Stimulated activated CD8-positive, alpha-beta memory T cell treated with anti-CD3 and anti-CD28 coated beads, Interleukin-12 subunit alpha, Interleukin-12 subunit beta, amount 100 ng/mL, for 24 hours (primary cell): ENCODE results near the gene HID1.

ENCODE experiments used
- DNase-seq: peaks from one replicate; pipeline ENCODE4 v3.0.0-alpha.2; 2020; ENCODE audit errors: extremely low read depth

The HID1 gene

GRCh38 chr17:74968361-74968780 lies 4.2 kb downstream of the HID1 start:
- DNase-seq = no peak

GRCh38 chr17:74964988-74965622 lies 7.5 kb downstream of the HID1 start:
- no peak for DNase-seq

- DNase-seq = no peak
These were observed 8.3 kb downstream of the HID1 start for GRCh38 chr17:74964246-74964761.

- no peak for DNase-seq
These were observed 8.9 kb downstream of the HID1 start for GRCh38 chr17:74963656-74964055.

- DNase-seq = no peak
These were observed 9.8 kb downstream of the HID1 start for GRCh38 chr17:74962622-74963394.

GRCh38 chr17:74961657-74962350 lies 10.8 kb downstream of the HID1 start:
- peak; percentile 57 for DNase-seq

GRCh38 chr17:74960570-74961342 lies 11.8 kb downstream of the HID1 start:
- DNase-seq = no peak

- DNase-seq = no peak
These were observed 12.6 kb downstream of the HID1 start for GRCh38 chr17:74959826-74960515.

GRCh38 chr17:74957935-74958740 lies 14.4 kb downstream of the HID1 start:
- peak; percentile 51 for DNase-seq

GRCh38 chr17:74956093-74956492 lies 16.5 kb downstream of the HID1 start:
- DNase-seq = no peak

- no peak for DNase-seq
These were observed 17.7 kb downstream of the HID1 start for GRCh38 chr17:74954665-74955421.

- no peak for DNase-seq
These were observed 18.4 kb downstream of the HID1 start for GRCh38 chr17:74954115-74954514.

GRCh38 chr17:74953134-74953687 lies 19.3 kb downstream of the HID1 start:
- no peak for DNase-seq

GRCh38 chr17:74952431-74953133 lies 20.0 kb downstream of the HID1 start:
- DNase-seq = no peak

GRCh38 chr17:74951680-74952421 lies 20.7 kb downstream of the HID1 start:
- no peak for DNase-seq

GRCh38 chr17:74951065-74951464 lies 21.5 kb downstream of the HID1 start:
- DNase-seq = no peak

GRCh38 chr17:74950207-74950606 lies 22.4 kb downstream of the HID1 start:
- DNase-seq = no peak
